GM12891 (cell line): ENCODE data around the gene PAM16.

Experiments
- DNase-seq: peaks from one replicate; pipeline ENCODE4 v3.0.0; 2011; ENCODE audit warnings: low spot score; ENCODE audit not compliant: insufficient read length
- FAIRE-seq: peaks from 2 replicates; lab custom pipeline; 2011; peaks lifted over from hg19 to GRCh38; lab: Jason Lieb, UNC
- PAX5 ChIP-seq: IDR thresholded peaks from 2 replicates; pipeline ENCODE4 v1.6.1; 2011; ENCODE audit warnings: low read length, moderate library complexity, mild to moderate bottlenecking; ENCODE audit not compliant: insufficient read depth, severe bottlenecking
- POLR2A ChIP-seq: IDR thresholded peaks from 2 replicates; pipeline ENCODE4 v1.6.1; 2011; ENCODE audit warnings: low read depth, low read length, control low read depth
- POLR2AphosphoS5 ChIP-seq: IDR thresholded peaks from 2 replicates; pipeline ENCODE4 v1.6.1; 2011; ENCODE audit warnings: low read depth, low read length, control low read depth
- POU2F2 ChIP-seq: IDR thresholded peaks from 2 replicates; pipeline ENCODE4 v1.6.1; 2011; ENCODE audit warnings: low read depth, mild to moderate bottlenecking, control low read depth, low read length, moderate library complexity
- SPI1 ChIP-seq: IDR thresholded peaks from 2 replicates; pipeline ENCODE4 v1.6.1; 2011; ENCODE audit warnings: low read depth, low read length, control low read depth
- TAF1 ChIP-seq: IDR thresholded peaks from 2 replicates; pipeline ENCODE4 v1.6.1; 2011; ENCODE audit warnings: low read depth, low read length, control low read depth

The PAM16 gene

DNA sequence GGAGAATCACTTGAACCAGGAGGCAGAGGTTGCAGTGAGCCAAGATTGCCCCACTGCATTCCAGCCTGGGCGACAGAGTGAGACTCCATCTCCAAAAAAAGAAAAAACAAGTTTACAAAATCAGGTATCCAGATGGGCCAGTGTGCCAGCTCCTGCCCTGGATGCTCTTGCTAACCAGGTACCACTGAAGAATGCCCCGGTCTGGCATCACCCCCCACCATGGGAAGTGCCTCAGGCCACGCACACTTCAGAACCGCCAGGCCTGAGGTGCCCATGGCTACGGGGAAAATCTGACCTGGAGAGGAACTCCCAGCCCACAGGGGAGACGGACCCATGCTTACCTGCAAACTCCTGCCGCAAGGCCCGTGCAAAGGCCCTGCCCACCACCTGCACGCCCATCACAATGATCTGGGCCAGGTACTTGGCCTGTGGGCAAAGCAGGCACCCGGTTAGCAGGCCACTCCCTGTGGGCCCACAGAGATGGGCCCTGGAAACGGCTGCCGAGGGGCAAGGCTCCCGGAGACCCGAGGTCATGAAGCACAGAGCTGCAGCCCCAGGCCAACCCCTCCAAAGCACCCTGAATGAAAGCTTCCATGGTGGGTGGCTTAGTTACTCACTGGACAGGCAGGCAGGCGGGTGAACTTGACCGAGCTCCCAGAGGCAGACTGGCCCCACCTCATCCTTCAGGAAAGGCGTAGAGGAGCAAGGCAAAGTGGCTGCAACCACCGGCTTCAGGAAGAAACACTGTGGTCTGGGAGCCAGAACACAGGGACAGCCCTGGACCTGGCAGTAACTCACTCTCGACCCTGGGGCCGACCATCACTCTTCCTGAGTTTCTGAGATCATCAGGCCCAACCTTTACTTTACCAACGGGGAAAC, 8.0 kb downstream of the PAM16 start:
- no peak for FAIRE-seq
- no peak for DNase-seq
- TF ChIP-seq POU2F2 = no peak
- TF ChIP-seq SPI1 = no peak
- TF ChIP-seq TAF1 = no peak
- no peak for TF ChIP-seq POLR2AphosphoS5
- TF ChIP-seq POLR2A = no peak
- TF ChIP-seq PAX5 = no peak

DNA sequence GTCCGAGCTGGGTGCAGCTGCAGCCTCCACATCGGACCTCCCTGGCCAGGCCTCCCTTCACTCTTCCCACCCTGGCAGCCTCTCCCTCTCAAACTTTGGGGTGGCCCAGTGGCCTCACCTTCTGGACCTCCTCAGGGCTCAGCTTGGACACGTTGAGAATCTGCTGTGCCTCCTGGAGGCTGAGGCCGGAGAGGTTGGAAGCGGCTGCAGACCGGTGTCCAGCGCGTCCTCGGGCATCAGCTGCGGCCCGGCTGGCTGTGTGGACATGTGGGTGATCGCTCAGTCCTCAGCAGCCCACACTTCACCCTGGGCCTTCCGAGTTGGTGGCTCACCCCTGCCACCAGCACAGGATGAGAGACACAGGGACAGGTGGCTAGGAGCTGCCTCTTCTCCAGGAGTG, 9.9 kb downstream of the PAM16 start:
- FAIRE-seq = no peak
- TF ChIP-seq SPI1 (no peak), POU2F2 (no peak), TAF1 (no peak), POLR2AphosphoS5 (no peak), PAX5 (no peak), POLR2A (no peak)
- no peak for DNase-seq

DNA sequence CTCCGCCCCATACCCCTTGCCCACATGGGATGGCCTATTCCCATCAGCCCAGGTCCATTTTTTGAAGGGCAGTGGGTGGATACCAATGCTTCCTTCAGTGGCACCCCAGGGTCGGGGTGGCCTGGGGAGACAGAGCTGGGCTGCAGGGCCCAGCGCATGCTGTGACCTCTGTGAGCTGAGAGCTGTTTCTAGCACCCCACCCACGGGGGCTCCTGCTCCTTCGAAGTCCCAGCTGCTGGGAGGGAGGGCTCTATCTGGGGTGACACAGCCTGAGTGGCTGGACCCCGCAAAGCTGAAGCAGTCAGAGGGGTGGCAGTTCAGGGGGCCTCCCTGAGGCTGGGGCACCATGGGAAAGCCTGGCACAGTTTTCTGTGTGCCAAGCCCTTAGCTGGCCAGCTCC, 10.7 kb downstream of the PAM16 start:
- no peak for DNase-seq
- TF ChIP-seq PAX5 (no peak), POLR2A (no peak), SPI1 (no peak), POU2F2 (no peak), TAF1 (no peak), POLR2AphosphoS5 (no peak)
- FAIRE-seq = no peak

DNA sequence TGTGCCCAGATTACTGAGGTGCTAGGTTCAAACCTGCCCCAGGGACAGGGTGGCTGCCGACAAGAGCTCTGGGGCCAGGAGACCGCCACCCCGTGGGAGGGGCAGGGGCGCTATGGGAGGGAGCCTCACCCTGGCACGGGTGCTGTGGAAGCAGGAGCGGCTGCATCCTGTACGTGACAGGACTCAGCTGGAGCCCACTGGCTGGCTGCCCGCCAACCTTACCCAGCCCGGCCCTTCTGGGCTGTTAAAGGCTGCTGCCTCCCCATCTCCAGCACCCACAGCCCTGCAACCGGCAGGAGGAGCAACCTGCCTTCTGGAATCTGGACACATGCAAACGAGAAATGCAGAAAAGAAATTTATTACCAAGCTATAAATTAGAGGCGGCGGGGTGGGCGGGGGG, 11.2 kb downstream of the PAM16 start:
- DNase-seq (no peak), FAIRE-seq (no peak)
- TF ChIP-seq POLR2A (no peak), PAX5 (no peak), POU2F2 (no peak), SPI1 (no peak)

DNA sequence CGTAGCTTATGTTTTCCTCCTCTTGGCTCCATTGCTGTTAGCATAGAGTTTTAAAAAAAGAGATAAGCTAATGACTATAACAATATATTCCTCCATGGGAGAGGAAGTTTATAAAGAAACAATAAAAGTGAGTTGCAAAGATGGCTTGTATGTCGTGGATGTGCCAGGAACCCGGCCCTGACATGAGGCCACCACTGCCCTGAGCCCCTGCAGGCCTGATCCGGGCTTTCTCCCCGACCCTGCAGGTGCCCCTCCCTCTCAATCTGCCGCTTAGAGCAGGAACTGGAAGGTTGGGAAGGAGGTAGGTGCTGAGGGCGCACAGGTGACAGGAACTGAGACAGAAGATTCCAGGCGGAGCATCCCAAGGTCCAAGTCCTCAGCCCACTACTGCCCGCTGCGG, 11.7 kb downstream of the PAM16 start:
- TF ChIP-seq POLR2A (no peak), SPI1 (no peak), PAX5 (no peak), TAF1 (no peak), POU2F2 (no peak), POLR2AphosphoS5 (no peak)
- no peak for DNase-seq
- no peak for FAIRE-seq

DNA sequence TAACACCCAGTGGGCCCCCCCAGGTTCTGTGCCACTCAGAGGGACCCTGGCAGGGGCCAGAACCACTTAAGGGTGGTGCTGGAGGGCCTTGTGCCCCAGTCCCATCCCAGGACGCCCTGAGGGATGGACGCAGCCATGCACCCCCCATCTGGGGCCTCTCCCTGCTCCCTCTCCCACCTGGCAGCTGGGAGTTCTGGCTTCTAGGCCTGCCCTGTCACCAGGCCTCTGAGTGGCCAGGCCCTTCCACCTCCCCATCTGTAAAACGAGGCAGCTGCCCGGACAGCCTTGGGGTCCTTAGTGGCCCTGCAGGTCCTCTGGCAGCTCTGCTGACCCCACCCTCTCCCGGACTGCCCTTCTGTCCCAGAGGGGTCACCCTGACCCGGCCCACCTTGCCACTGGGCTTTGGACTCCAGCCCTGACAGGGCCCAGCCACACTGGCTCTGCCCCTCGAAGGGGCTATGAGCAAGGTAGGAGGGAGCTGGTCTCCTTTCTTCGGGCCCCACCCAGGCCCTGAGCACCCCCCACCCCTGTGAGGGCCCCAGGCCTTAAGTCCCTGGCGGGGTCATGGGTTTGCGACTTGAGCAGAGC, 12.3 kb downstream of the PAM16 start:
- no peak for FAIRE-seq
- no peak for DNase-seq
- no peak for TF ChIP-seq POU2F2
- TF ChIP-seq SPI1 = no peak
- no peak for TF ChIP-seq TAF1
- TF ChIP-seq POLR2AphosphoS5 = no peak
- no peak for TF ChIP-seq POLR2A

DNA sequence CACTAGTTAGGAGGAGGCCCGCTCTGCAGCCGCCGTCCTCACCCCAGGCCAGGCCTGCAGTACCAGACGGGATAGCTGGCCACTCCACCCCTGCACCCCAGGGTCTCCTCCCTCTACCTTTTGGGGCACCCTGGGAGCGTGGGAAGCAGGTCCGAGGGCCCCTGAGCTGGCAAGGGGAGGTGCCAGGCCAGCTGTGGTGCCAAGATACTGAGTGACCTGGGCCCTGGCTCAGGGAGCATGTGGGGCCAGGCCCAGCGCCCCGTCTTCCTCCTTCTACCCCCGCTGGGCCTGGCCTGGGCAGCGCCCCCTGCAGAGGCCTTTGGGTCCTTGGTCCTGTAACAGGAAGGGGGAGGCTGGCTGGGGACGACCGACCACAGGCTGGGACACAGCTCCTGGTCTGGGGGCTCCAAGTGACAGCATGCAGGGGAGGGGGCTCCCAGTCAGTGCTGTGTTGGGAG, 13.0 kb downstream of the PAM16 start:
- TF ChIP-seq POLR2AphosphoS5 = no peak
- no peak for TF ChIP-seq POLR2A
- TF ChIP-seq PAX5 = no peak
- TF ChIP-seq POU2F2 = no peak
- FAIRE-seq (no peak), DNase-seq (no peak)

DNA sequence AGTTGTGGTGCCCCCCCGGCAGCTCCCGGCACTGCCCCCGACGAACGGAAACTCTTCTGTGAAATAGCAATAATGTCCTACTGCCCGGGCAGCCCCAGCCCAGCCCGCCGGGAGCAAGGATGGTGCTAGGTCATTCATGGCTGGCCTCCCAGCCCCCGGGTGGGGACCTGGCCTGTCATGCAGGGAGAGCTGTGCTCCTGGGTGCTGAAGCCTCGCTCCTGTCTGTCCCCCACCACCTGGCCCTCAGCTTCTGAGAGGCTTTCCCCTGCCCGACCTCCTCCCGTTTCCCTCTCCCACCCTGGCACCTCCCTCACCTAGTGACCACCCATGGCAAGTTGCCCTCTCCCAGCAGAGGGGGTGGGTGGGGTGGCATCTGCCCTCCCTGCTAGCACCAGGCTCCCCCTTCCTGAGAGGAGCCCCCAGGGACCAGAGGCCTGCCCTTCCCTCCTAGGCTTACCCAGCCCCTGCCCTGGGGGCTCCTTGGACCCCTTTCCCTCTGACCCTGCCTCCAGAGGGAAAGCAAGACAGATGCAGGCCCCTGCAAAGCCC, 13.5 kb downstream of the PAM16 start:
- TF ChIP-seq POU2F2 (no peak), PAX5 (no peak), TAF1 (no peak), POLR2AphosphoS5 (no peak), POLR2A (no peak), SPI1 (no peak)
- FAIRE-seq (no peak), DNase-seq (no peak)

DNA sequence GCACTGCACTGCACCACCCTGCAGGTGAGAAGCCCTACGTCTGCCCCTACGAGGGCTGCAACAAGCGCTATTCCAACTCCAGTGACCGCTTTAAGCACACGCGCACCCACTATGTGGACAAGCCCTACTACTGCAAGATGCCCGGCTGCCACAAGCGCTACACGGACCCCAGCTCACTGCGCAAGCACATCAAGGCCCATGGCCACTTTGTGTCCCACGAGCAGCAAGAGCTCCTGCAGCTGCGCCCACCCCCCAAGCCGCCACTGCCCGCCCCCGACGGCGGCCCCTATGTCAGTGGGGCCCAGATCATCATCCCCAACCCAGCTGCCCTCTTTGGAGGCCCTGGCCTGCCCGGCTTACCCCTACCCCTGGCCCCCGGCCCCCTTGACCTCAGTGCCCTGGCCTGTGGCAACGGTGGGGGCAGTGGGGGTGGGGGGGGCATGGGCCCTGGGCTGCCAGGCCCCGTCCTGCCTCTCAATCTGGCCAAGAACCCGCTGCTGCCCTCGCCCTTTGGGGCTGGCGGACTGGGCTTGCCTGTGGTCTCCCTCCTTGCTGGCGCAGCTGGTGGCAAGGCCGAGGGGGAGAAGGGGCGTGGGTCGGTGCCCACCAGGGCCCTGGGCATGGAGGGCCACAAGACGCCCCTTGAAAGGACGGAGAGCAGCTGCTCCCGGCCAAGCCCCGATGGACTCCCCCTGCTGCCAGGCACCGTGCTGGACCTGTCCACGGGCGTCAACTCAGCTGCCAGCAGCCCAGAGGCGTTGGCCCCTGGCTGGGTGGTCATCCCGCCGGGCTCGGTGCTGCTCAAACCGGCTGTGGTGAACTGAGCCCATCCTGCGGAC, 14.2 kb downstream of the PAM16 start:
- no peak for DNase-seq
- FAIRE-seq = no peak
- TF ChIP-seq PAX5 = no peak
- no peak for TF ChIP-seq POLR2AphosphoS5
- TF ChIP-seq TAF1 = no peak
- TF ChIP-seq POLR2A = no peak
- no peak for TF ChIP-seq SPI1
- no peak for TF ChIP-seq POU2F2
